Activated CD4-positive, alpha-beta T cell treated with anti-CD3 and anti-CD28 coated beads for 36 hours (primary cell): ENCODE results near the gene STYXL1. TPM values are rescaled to one million over a fixed set of nuclear protein-coding genes. Genes with fewer than 3 reads are reported as not detected.

Experiments used
- ATAC-seq: fragments of 200-7000 bp; cut with Tn5 transposase; one replicate; pipeline ENCODE4 v1.10.0; 2021; ENCODE audit warnings: mild to moderate bottlenecking, moderate library complexity
- CTCF ChIA-PET: fragments of 350-600 bp; sonication (Branson Sonifier 250); formaldehyde crosslinking; loops from one replicate; lab custom pipeline; 2021; ENCODE audit warnings: antibody characterized with exemption; lab: Charles Lee
- POLR2A ChIA-PET: fragments of 350-600 bp; sonication (Branson Sonifier 250); formaldehyde crosslinking; loops from one replicate; lab custom pipeline; 2021; ENCODE audit warnings: antibody characterized with exemption, inconsistent platforms; lab: Charles Lee
- DNase-seq: peaks from one replicate; pipeline ENCODE4 v3.0.0-alpha.2; 2020
- H3K27ac Mint-ChIP-seq: one replicate; pipeline ENCODE4 v1.8.0; 2021; ENCODE audit warnings: mixed read lengths
- H3K27me3 Mint-ChIP-seq: one replicate; pipeline ENCODE4 v1.8.0; 2021; ENCODE audit warnings: mixed read lengths
- H3K36me3 Mint-ChIP-seq: one replicate; pipeline ENCODE4 v1.8.0; 2021; ENCODE audit warnings: low read depth, mixed read lengths
- H3K4me1 Mint-ChIP-seq: one replicate; pipeline ENCODE4 v1.8.0; 2021; ENCODE audit warnings: mixed read lengths
- H3K4me3 Mint-ChIP-seq: one replicate; pipeline ENCODE4 v1.8.0; 2021; ENCODE audit warnings: mild to moderate bottlenecking, moderate library complexity, mixed read lengths
- H3K9me3 Mint-ChIP-seq: one replicate; pipeline ENCODE4 v1.8.0; 2021; ENCODE audit warnings: low read depth, mixed read lengths
- intact Hi-C, 2 experiments: fragments of 100-400 bp; cut with DNase I in 1 of 2; cut with micrococcal nuclease in 1 of 2; formaldehyde crosslinking; loops; one replicate each; pipeline versions ENCODE4 v1.14.2 to v1.15.1; 2022 to 2024; cut with DNase I, micrococcal nuclease
- total RNA-seq, 2 experiments: library from RNA; stranded (reverse); gene quantifications; one replicate each; pipeline ENCODE4 v1.2.3, GENCODE V29; 2021

STYXL1 gene
- total RNA-seq, 2 experiments from 2014 or later: 47.5 to 50.5 TPM

GRCh38 chr7:75971309-75971960 is 76.4 kb downstream of the STYXL1 start:
- DNase-seq (no peak), ATAC-seq (no peak)
- Mint-ChIP-seq H3K4me3 (no peak overlapping the region), H3K27ac (no peak overlapping the region), H3K36me3 (peaks cover 5% of the 10 kb centered on the region), H3K9me3 (no peaks in the 10 kb centered on the region), H3K4me1 (no peaks in the 10 kb centered on the region), H3K27me3 (no peaks in the 10 kb centered on the region)
- POLR2A ChIA-PET: no interaction called here
- intact Hi-C loops: no loop called here
- CTCF ChIA-PET: interaction anchor here (1.2 kb wide), 1 partner anchor 105 kb away, joined by 4 read pairs; no protein-coding TSS in a partner anchor

- H3K36me3 Mint-ChIP-seq: peaks cover 5% of the 10 kb centered on the region
- POLR2A ChIA-PET: interaction anchor here (0.6 kb wide), 1 partner anchor 51 kb away, joined by 3 read pairs; no protein-coding TSS in a partner anchor
- H3K4me3 Mint-ChIP-seq: no peak overlapping the region
- no peaks in the 10 kb centered on the region for H3K9me3 Mint-ChIP-seq
- intact Hi-C loops: no loop called here
- ATAC-seq: no peak
- no peaks in the 10 kb centered on the region for H3K4me1 Mint-ChIP-seq
- no peak overlapping the region for H3K27ac Mint-ChIP-seq
- CTCF ChIA-PET: no interaction called here
- DNase-seq: no peak
- H3K27me3 Mint-ChIP-seq: no peaks in the 10 kb centered on the region
Observed at GRCh38 chr7:75969704-75970498, 77.9 kb downstream of the STYXL1 start.

- ChIA-PET CTCF (no interaction called here), POLR2A (no interaction called here)
- Mint-ChIP-seq H3K27ac (no peak overlapping the region), H3K4me3 (no peak overlapping the region), H3K36me3 (peaks cover 3% of the 10 kb centered on the region), H3K9me3 (no peaks in the 10 kb centered on the region), H3K27me3 (no peaks in the 10 kb centered on the region), H3K4me1 (no peaks in the 10 kb centered on the region)
- DNase-seq (no peak), ATAC-seq (no peak)
- intact Hi-C loops: no loop called here
Observed at GRCh38 chr7:75969182-75969581, 78.6 kb downstream of the STYXL1 start.

GRCh38 chr7:75968561-75969001 is 79.2 kb downstream of the STYXL1 start:
- peaks cover 3% of the 10 kb centered on the region for H3K36me3 Mint-ChIP-seq
- ChIA-PET CTCF (no interaction called here), POLR2A (no interaction called here)
- no peak overlapping the region for H3K27ac Mint-ChIP-seq
- H3K4me3 Mint-ChIP-seq: no peak overlapping the region
- H3K27me3 Mint-ChIP-seq: no peaks in the 10 kb centered on the region
- intact Hi-C loops: no loop called here
- ATAC-seq (no peak), DNase-seq (no peak)
- no peaks in the 10 kb centered on the region for H3K9me3 Mint-ChIP-seq
- no peaks in the 10 kb centered on the region for H3K4me1 Mint-ChIP-seq

- H3K27ac Mint-ChIP-seq: no peak overlapping the region
- DNase-seq (no peak), ATAC-seq (no peak)
- H3K36me3 Mint-ChIP-seq: peaks cover 5% of the 10 kb centered on the region
- CTCF ChIA-PET: no interaction called here
- no peak overlapping the region for H3K4me3 Mint-ChIP-seq
- H3K4me1 Mint-ChIP-seq: no peaks in the 10 kb centered on the region
- intact Hi-C loops: no loop called here
- H3K27me3 Mint-ChIP-seq: no peaks in the 10 kb centered on the region
- POLR2A ChIA-PET: no interaction called here
- no peaks in the 10 kb centered on the region for H3K9me3 Mint-ChIP-seq
Observed at GRCh38 chr7:75968012-75968411, 79.8 kb downstream of the STYXL1 start.

GRCh38 chr7:75967487-75967997 is 80.3 kb downstream of the STYXL1 start:
- no peak for DNase-seq
- Mint-ChIP-seq H3K27me3 (no peaks in the 10 kb centered on the region), H3K27ac (no peak overlapping the region), H3K9me3 (no peaks in the 10 kb centered on the region), H3K4me3 (no peak overlapping the region), H3K36me3 (peaks cover 5% of the 10 kb centered on the region), H3K4me1 (no peaks in the 10 kb centered on the region)
- CTCF ChIA-PET: no interaction called here
- no peak for ATAC-seq
- POLR2A ChIA-PET: interaction anchor here (0.6 kb wide), 1 partner anchor 1485 kb away, joined by 7 read pairs; no protein-coding TSS in a partner anchor
- intact Hi-C loops: no loop called here

- no peak for DNase-seq
- H3K9me3 Mint-ChIP-seq: no peaks in the 10 kb centered on the region
- ChIA-PET POLR2A (interaction anchor here (0.6 kb wide), 1 partner anchor 1485 kb away, joined by 7 read pairs; no protein-coding TSS in a partner anchor), CTCF (no interaction called here)
- no peak overlapping the region for H3K27ac Mint-ChIP-seq
- H3K27me3 Mint-ChIP-seq: no peaks in the 10 kb centered on the region
- H3K36me3 Mint-ChIP-seq: peaks cover 3% of the 10 kb centered on the region
- intact Hi-C loops: no loop called here
- no peak overlapping the region for H3K4me3 Mint-ChIP-seq
- no peaks in the 10 kb centered on the region for H3K4me1 Mint-ChIP-seq
- ATAC-seq: no peak
Observed at GRCh38 chr7:75967055-75967454, 80.7 kb downstream of the STYXL1 start.

GRCh38 chr7:75966190-75966961 is 81.4 kb downstream of the STYXL1 start:
- no peaks in the 10 kb centered on the region for H3K4me1 Mint-ChIP-seq

GRCh38 chr7:75965617-75966016 is 82.2 kb downstream of the STYXL1 start:
- POLR2A ChIA-PET: no interaction called here
- H3K27ac Mint-ChIP-seq: no peak overlapping the region
- CTCF ChIA-PET: interaction anchor here (0.6 kb wide), 1 partner anchor 212 kb away, joined by 3 read pairs; no protein-coding TSS in a partner anchor
- H3K36me3 Mint-ChIP-seq: peaks cover 2% of the 10 kb centered on the region
- no peaks in the 10 kb centered on the region for H3K9me3 Mint-ChIP-seq
- intact Hi-C loops: no loop called here
- no peak for ATAC-seq
- no peaks in the 10 kb centered on the region for H3K27me3 Mint-ChIP-seq
- H3K4me3 Mint-ChIP-seq: no peak overlapping the region
- no peaks in the 10 kb centered on the region for H3K4me1 Mint-ChIP-seq
- no peak for DNase-seq

More at GRCh38 chr7:75966190-75966961, 81.4 kb downstream of the STYXL1 start:
- Mint-ChIP-seq H3K36me3 (peaks cover 2% of the 10 kb centered on the region), H3K27me3 (no peaks in the 10 kb centered on the region), H3K27ac (no peak overlapping the region), H3K9me3 (no peaks in the 10 kb centered on the region), H3K4me3 (no peak overlapping the region)
- no peak for DNase-seq
- POLR2A ChIA-PET: no interaction called here
- intact Hi-C loops: no loop called here
- no peak for ATAC-seq
- CTCF ChIA-PET: interaction anchor here (0.6 kb wide), 1 partner anchor 213 kb away, joined by 3 read pairs; no protein-coding TSS in a partner anchor

- no peaks in the 10 kb centered on the region for H3K4me1 Mint-ChIP-seq
- H3K4me3 Mint-ChIP-seq: no peak overlapping the region
- H3K9me3 Mint-ChIP-seq: no peaks in the 10 kb centered on the region
- ChIA-PET CTCF (interaction anchor here (0.7 kb wide), 1 partner anchor 13 kb away, joined by 4 read pairs; no protein-coding TSS in a partner anchor), POLR2A (no interaction called here)
- no peaks in the 10 kb centered on the region for H3K27me3 Mint-ChIP-seq
- no peak overlapping the region for H3K27ac Mint-ChIP-seq
- ATAC-seq (no peak), DNase-seq (no peak)
- intact Hi-C loops: no loop called here
- peaks cover 5% of the 10 kb centered on the region for H3K36me3 Mint-ChIP-seq
Observed at GRCh38 chr7:75963381-75963995, 84.3 kb downstream of the STYXL1 start.
